Measurements from ENCODE around the gene CIDEB.

Gene CIDEB

GRCh38 chr14:24310646-24311604 is 3.1 kb upstream of the CIDEB start, which contains the start of gene LTB4R:
Gene LTB4R (plus strand): TSS chr14:24311502. CDS start chr14:24315652, 4,150 bp downstream.
- H3K9ac ChIP-seq (ENCODE audit: low read length) = no peak within 1 kb of the TSS

GRCh38 chr14:24310265-24310645 is 2.5 kb upstream of the CIDEB start:
- Histone ChIP-seq H3K9me3 (ENCODE audit: control insufficient read depth, insufficient read depth, low read depth, low read length) (no peaks in the 10 kb centered on the region), H3K4me1 (ENCODE audit: control insufficient read depth, insufficient read depth, low read length) (peaks cover 6% of the 10 kb centered on the region), H3K27ac (ENCODE audit: low read depth, low read length) (no peak overlapping the region), H3K9ac (ENCODE audit: low read length) (no peak overlapping the region), H3K27me3 (ENCODE audit: control insufficient read depth, insufficient read depth, low read length) (no peaks in the 10 kb centered on the region), H3K4me3 (ENCODE audit: low read depth, low read length) (peak overlapping the region; percentile 40; the same call in 1 of the 2 replicates), H3K36me3 (ENCODE audit: control insufficient read depth, insufficient read depth, low read length) (peaks cover 44% of the 10 kb centered on the region)

More at GRCh38 chr14:24310646-24311604, 3.1 kb upstream of the CIDEB start, which contains the start of gene LTB4R:
- Histone ChIP-seq H3K9me3 (ENCODE audit: control insufficient read depth, insufficient read depth, low read depth, low read length) (no peaks in the 10 kb centered on the region), H3K27me3 (ENCODE audit: control insufficient read depth, insufficient read depth, low read length) (no peaks in the 10 kb centered on the region), H3K27ac (ENCODE audit: low read depth, low read length) (no peak within 1 kb of the TSS), H3K4me1 (ENCODE audit: control insufficient read depth, insufficient read depth, low read length) (peaks cover 6% of the 10 kb centered on the region), H3K4me3 (ENCODE audit: low read depth, low read length) (peak within 1 kb of the TSS; percentile 40; the same call in 1 of the 2 replicates), H3K36me3 (ENCODE audit: control insufficient read depth, insufficient read depth, low read length) (peaks cover 37% of the 10 kb centered on the region)

- H3K9me3 ChIP-seq (ENCODE audit: control insufficient read depth, insufficient read depth, low read depth, low read length) = no peaks in the 10 kb centered on the region
- H3K4me1 ChIP-seq (ENCODE audit: control insufficient read depth, insufficient read depth, low read length) = peaks cover 6% of the 10 kb centered on the region
- no peak within 1 kb of the TSS for H3K27ac ChIP-seq (ENCODE audit: low read depth, low read length)
- H3K9ac ChIP-seq (ENCODE audit: low read length) = no peak within 1 kb of the TSS
- H3K36me3 ChIP-seq (ENCODE audit: control insufficient read depth, insufficient read depth, low read length) = peaks cover 49% of the 10 kb centered on the region
- peak within 1 kb of the TSS; percentile 40; the same call in 1 of the 2 replicates for H3K4me3 ChIP-seq (ENCODE audit: low read depth, low read length)
- H3K27me3 ChIP-seq (ENCODE audit: control insufficient read depth, insufficient read depth, low read length) = no peaks in the 10 kb centered on the region
These were observed 1.9 kb upstream of the CIDEB start, which contains the start of gene LTB4R2 for GRCh38 chr14:24309538-24310264. Gene LTB4R2 (plus strand): TSS chr14:24310140. CDS start chr14:24310665, 525 bp downstream.

GRCh38 chr14:24308342-24309124 is 756 bp upstream of the CIDEB start:
- no peak overlapping the region for H3K9ac ChIP-seq (ENCODE audit: low read length)
- no peaks in the 10 kb centered on the region for H3K27me3 ChIP-seq (ENCODE audit: control insufficient read depth, insufficient read depth, low read length)
- H3K4me3 ChIP-seq (ENCODE audit: low read depth, low read length) = no peak overlapping the region
- H3K4me1 ChIP-seq (ENCODE audit: control insufficient read depth, insufficient read depth, low read length) = peaks cover 6% of the 10 kb centered on the region
- H3K27ac ChIP-seq (ENCODE audit: low read depth, low read length) = no peak overlapping the region
- H3K9me3 ChIP-seq (ENCODE audit: control insufficient read depth, insufficient read depth, low read depth, low read length) = no peaks in the 10 kb centered on the region
- H3K36me3 ChIP-seq (ENCODE audit: control insufficient read depth, insufficient read depth, low read length) = peaks cover 61% of the 10 kb centered on the region

GRCh38 chr14:24307156-24307574 is 612 bp downstream of the CIDEB start:
- peaks cover 6% of the 10 kb centered on the region for H3K4me1 ChIP-seq (ENCODE audit: control insufficient read depth, insufficient read depth, low read length)
- H3K36me3 ChIP-seq (ENCODE audit: control insufficient read depth, insufficient read depth, low read length) = peaks cover 75% of the 10 kb centered on the region
- no peak overlapping the region for H3K27ac ChIP-seq (ENCODE audit: low read depth, low read length)
- no peak overlapping the region for H3K4me3 ChIP-seq (ENCODE audit: low read depth, low read length)
- no peaks in the 10 kb centered on the region for H3K9me3 ChIP-seq (ENCODE audit: control insufficient read depth, insufficient read depth, low read depth, low read length)
- no peaks in the 10 kb centered on the region for H3K27me3 ChIP-seq (ENCODE audit: control insufficient read depth, insufficient read depth, low read length)
- no peak overlapping the region for H3K9ac ChIP-seq (ENCODE audit: low read length)

- Histone ChIP-seq H3K4me1 (ENCODE audit: control insufficient read depth, insufficient read depth, low read length) (peaks cover 9% of the 10 kb centered on the region; the same call in 1 of the 2 replicates), H3K9me3 (ENCODE audit: control insufficient read depth, insufficient read depth, low read depth, low read length) (no peaks in the 10 kb centered on the region), H3K27me3 (ENCODE audit: control insufficient read depth, insufficient read depth, low read length) (no peaks in the 10 kb centered on the region), H3K4me3 (ENCODE audit: low read depth, low read length) (no peak overlapping the region), H3K27ac (ENCODE audit: low read depth, low read length) (no peak overlapping the region), H3K9ac (ENCODE audit: low read length) (no peak overlapping the region), H3K36me3 (ENCODE audit: control insufficient read depth, insufficient read depth, low read length) (peaks cover 64% of the 10 kb centered on the region)
These were observed 3.8 kb downstream of the CIDEB start for GRCh38 chr14:24304019-24304387.

GRCh38 chr14:24300326-24300980 is 7.3 kb downstream of the CIDEB start:
- Histone ChIP-seq H3K9ac (ENCODE audit: low read length) (peak overlapping the region; percentile 81), H3K27ac (ENCODE audit: low read depth, low read length) (peak overlapping the region; percentile 38; the same call in 1 of the 2 replicates), H3K4me1 (ENCODE audit: control insufficient read depth, insufficient read depth, low read length) (peaks cover 14% of the 10 kb centered on the region), H3K4me3 (ENCODE audit: low read depth, low read length) (peak overlapping the region; percentile 90), H3K9me3 (ENCODE audit: control insufficient read depth, insufficient read depth, low read depth, low read length) (no peaks in the 10 kb centered on the region), H3K27me3 (ENCODE audit: control insufficient read depth, insufficient read depth, low read length) (no peaks in the 10 kb centered on the region), H3K36me3 (ENCODE audit: control insufficient read depth, insufficient read depth, low read length) (peaks cover 53% of the 10 kb centered on the region)

- H3K27ac ChIP-seq (ENCODE audit: low read depth, low read length) = peak within 1 kb of the TSS; percentile 38; the same call in 1 of the 2 replicates
- H3K36me3 ChIP-seq (ENCODE audit: control insufficient read depth, insufficient read depth, low read length) = peaks cover 48% of the 10 kb centered on the region
- no peaks in the 10 kb centered on the region for H3K27me3 ChIP-seq (ENCODE audit: control insufficient read depth, insufficient read depth, low read length)
- H3K9ac ChIP-seq (ENCODE audit: low read length) = peak within 1 kb of the TSS; percentile 81
- no peaks in the 10 kb centered on the region for H3K9me3 ChIP-seq (ENCODE audit: control insufficient read depth, insufficient read depth, low read depth, low read length)
- H3K4me1 ChIP-seq (ENCODE audit: control insufficient read depth, insufficient read depth, low read length) = peaks cover 14% of the 10 kb centered on the region
- H3K4me3 ChIP-seq (ENCODE audit: low read depth, low read length) = peak within 1 kb of the TSS; percentile 90
These were observed 8.3 kb downstream of the CIDEB start, which contains the start of the genes DHRS1 and NOP9 for GRCh38 chr14:24299255-24300191. Gene DHRS1 (minus strand): TSS chr14:24299780. CDS start chr14:24299106, 674 bp downstream. Gene NOP9 (plus strand): TSS chr14:24299850. CDS start chr14:24299955, 105 bp downstream.

GRCh38 chr14:24298892-24299254 is 8.9 kb downstream of the CIDEB start:
- peaks cover 14% of the 10 kb centered on the region for H3K4me1 ChIP-seq (ENCODE audit: control insufficient read depth, insufficient read depth, low read length)
- H3K9me3 ChIP-seq (ENCODE audit: control insufficient read depth, insufficient read depth, low read depth, low read length) = no peaks in the 10 kb centered on the region
- H3K27ac ChIP-seq (ENCODE audit: low read depth, low read length) = no peak overlapping the region
- no peaks in the 10 kb centered on the region for H3K27me3 ChIP-seq (ENCODE audit: control insufficient read depth, insufficient read depth, low read length)
- H3K9ac ChIP-seq (ENCODE audit: low read length) = peak overlapping the region; percentile 81
- H3K36me3 ChIP-seq (ENCODE audit: control insufficient read depth, insufficient read depth, low read length) = peaks cover 42% of the 10 kb centered on the region
- peak overlapping the region; percentile 90 for H3K4me3 ChIP-seq (ENCODE audit: low read depth, low read length)

Measured in HUES6 (cell line).